LNCAP (cell line): Measurements from ENCODE around the gene SCYGR8.

Experiments used
- CTCF ChIP-seq: fragments of 450-650 bp; IDR thresholded peaks from 2 replicates; pipeline ENCODE4 v1.5.1; 2017; ENCODE audit warnings: mild to moderate bottlenecking

Gene SCYGR8

DNA sequence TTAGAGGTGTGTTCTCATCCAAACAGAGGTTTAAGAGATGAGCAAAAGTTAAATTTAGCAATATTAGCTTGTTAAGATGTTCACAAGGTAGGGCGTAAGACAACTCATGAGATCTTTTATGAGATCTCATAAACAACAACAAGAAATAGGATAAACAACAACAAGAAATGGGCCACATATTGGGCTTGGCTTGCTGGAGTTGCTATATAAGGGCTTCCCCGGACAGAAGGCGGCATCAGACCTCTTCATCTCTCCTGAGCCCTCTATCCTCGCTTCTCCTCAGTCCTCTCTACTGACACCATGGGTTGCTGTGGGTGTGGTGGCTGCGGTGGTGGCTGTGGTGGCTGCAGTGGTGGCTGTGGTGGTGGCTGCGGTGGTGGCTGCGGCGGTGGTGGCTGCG lies at the start of gene SCYGR8:
TSS of gene SCYGR8 (plus strand) at position 301 of the 400 bp plus-strand sequence. CDS start at position 301, 0 bp downstream.
- TF ChIP-seq CTCF: no peak

DNA sequence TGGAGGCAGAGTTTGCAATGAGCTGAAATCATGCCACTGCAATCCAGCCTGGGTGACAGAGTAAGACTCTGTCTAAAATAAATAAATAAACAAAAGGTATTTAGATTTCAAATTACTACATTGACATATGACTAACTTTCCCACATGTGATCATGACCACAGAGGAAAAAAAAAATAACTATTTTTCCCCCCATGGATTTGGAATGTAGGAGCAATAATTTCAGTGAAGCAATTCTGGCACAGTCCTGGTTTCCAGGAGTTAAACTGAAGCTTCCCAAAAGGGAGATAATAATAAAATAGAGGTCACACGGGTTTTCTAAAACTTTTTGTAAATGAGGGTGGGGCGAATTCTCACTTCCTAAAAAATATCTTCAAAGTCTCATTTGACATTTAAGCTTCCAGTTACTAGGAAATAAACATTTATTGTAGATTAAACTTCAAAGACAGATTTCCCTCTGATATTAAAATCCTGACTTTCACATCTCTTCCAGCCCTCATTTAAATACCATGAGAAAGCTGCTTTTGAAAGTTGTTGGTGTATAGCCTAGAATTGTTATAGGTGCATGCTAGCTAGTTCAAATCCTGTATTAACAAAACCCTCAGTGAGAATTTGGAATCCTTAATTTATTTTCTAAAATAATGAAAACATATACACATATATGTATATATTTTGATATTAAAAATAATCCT lies 48.6 kb upstream of the SCYGR8 start:
- no peak for TF ChIP-seq CTCF

- no peak for TF ChIP-seq CTCF
Observed at GRCh38 chr2:227701556-227701955, 44.1 kb upstream of the SCYGR8 start.

- no peak for TF ChIP-seq CTCF
Observed at GRCh38 chr2:227703280-227703732, 42.4 kb upstream of the SCYGR8 start.

DNA sequence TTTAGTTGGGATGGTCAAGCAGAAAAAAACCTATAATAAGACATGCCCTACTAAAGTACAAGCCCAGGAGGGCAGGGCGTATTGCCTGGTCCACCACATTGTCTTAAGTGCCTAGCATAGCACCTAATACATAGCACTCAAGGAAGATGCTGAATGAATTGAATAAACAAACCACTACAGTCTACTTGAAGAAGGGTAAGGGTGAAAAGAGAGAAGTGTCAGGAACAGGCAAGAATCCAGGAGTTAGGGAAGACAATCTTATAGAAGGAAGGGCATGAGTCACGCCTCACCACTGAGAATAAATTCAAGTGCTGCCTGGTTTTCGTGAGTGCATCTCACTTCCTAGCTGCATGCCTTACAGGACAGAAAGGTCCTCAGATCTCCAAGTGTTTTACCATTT lies 41.7 kb upstream of the SCYGR8 start:
- TF ChIP-seq CTCF: no peak

DNA sequence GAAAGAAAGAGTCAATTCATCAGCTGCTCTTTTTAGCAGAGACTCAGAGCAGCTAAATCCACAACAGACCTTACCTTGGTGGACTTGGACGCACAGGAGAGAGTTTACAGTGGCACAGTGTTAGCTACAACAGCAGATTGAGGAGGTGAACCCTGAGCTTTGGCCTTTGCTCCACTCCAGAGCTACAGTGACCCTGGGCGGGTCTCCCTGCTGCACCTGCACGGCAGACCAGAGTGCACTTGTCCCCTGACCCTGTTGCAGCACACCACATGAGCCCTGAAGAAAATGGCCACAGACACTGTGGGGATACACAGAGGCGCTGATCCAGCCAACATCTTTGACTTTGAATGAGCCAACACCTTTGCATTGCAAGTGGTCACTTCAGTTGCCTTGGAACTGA lies 38.8 kb upstream of the SCYGR8 start:
- TF ChIP-seq CTCF: no peak

DNA sequence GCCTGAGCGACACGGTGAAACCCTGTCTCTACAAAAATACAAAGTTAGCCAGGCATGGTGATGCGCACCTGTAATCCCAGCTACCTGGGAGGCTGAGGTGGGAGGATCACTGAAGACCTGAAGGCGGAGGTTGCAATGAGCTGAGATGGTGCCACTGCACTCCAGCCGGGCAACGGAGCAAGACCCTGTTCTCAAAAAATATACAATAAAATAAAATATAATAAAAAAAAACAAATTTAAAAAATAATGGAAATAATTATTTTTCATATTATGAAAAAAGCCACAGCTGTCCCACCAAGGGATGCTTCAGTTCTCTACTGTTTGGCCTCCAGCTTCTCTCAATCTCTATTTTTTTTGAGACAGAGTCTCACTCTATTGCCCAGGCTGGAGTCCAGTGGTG lies 38.3 kb upstream of the SCYGR8 start:
- TF ChIP-seq CTCF: no peak

DNA sequence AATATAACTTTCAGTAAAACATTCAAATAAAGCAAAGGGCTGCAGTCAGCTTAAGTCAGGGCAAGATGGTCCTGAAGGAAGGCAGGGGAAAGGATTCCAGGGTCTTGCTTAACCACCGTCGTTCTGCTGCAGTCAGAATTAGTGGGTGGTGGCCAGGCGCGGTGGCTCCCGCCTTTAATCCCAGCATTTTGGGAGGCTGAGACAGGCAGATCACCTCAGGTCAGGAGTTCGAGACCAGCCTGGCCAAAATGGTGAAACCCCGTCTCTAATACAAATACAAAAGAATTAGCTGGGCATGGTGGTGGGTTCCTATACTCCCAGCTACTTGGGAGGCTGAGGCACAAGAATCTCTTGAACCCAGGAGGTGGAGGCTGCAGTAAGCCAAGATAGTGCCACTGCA lies 34.7 kb upstream of the SCYGR8 start:
- TF ChIP-seq CTCF: no peak
